ENCODE measurements around the gene TMEM11. TPM values are rescaled to one million over a fixed set of nuclear protein-coding genes. Genes with fewer than 3 reads are reported as not detected.
A peak's percentile ranks its signal among the peaks of the same experiment; 100 is the strongest.

Gene TMEM11
- total RNA-seq, 4 donors from 2014 or later, result 16.2 to 27.6 (median 21.5) TPM

- H3K36me3 ChIP-seq, result no peaks in the 10 kb centered on the region
- DNase-seq (ENCODE audit: low spot score in 2 of 2), result no peak
- TF ChIP-seq EP300 (IDR thresholded peaks at IDR 0.05) (no peak), CTCF (IDR thresholded peaks at IDR 0.05) (no peak), POLR2A (IDR thresholded peaks at IDR 0.05) (no peak)
- WGBS, 2 donors, result 43 to 44% methylated on average over 15 of the region's 15 CpGs
- peaks cover 0 to 39% (median 23%) of the 10 kb centered on the region in 4 donors for H3K4me1 ChIP-seq
- no peaks in the 10 kb centered on the region for H3K27me3 ChIP-seq
- H3K4me3 ChIP-seq, result peak overlapping the region; percentile 46 to 72 (median 66)
- no peaks in the 10 kb centered on the region for H3K9me3 ChIP-seq
- peak overlapping the region in 3 of 4 donors; percentile 55 to 85 (median 73) for H3K27ac ChIP-seq
Observed at GRCh38 chr17:21253646-21254441, 39.9 kb upstream of the TMEM11 start.

- TF ChIP-seq EP300 (IDR thresholded peaks at IDR 0.05), result peak; percentile 28 to 67
- peak in 1 of 2 donors; percentile 53 for TF ChIP-seq POLR2A (IDR thresholded peaks at IDR 0.05)
- peak in 2 of 5 experiments; percentile 13 to 41 for TF ChIP-seq CTCF (IDR thresholded peaks at IDR 0.05)
- peak within 1 kb of the TSS in 3 of 4 donors; percentile 65 to 85 (median 81) for H3K27ac ChIP-seq
- peaks cover 0 to 3% (median 0%) of the 10 kb centered on the region in 3 donors for H3K36me3 ChIP-seq
- peaks cover 0 to 39% (median 23%) of the 10 kb centered on the region in 4 donors for H3K4me1 ChIP-seq
- 0 to 2% methylated on average over 45 to 72 of the region's 117 CpGs for WGBS, 2 donors
- DNase-seq (ENCODE audit: low spot score in 2 of 2), result peak; percentile 85 to 87
- H3K9me3 ChIP-seq, result no peaks in the 10 kb centered on the region
- H3K27me3 ChIP-seq, result no peaks in the 10 kb centered on the region
- peak within 1 kb of the TSS; percentile 46 to 75 (median 71) for H3K4me3 ChIP-seq
Observed at GRCh38 chr17:21252796-21253645, 39.1 kb upstream of the TMEM11 start, which contains the start of gene NATD1. TSS of gene NATD1 (minus strand) at chr17:21253410. CDS start at chr17:21253264, 146 bp downstream.

GRCh38 chr17:21252289-21252795 lies 38.4 kb upstream of the TMEM11 start:
- Histone ChIP-seq H3K9me3 (no peaks in the 10 kb centered on the region), H3K4me3 (peak overlapping the region; percentile 46 to 75 (median 71)), H3K4me1 (peaks cover 0 to 39% (median 23%) of the 10 kb centered on the region in 4 donors), H3K27ac (peak overlapping the region in 3 of 4 donors; percentile 65 to 85 (median 81)), H3K27me3 (no peaks in the 10 kb centered on the region), H3K36me3 (peaks cover 0 to 9% (median 0%) of the 10 kb centered on the region in 3 donors)
- TF ChIP-seq CTCF (IDR thresholded peaks at IDR 0.05) (no peak), EP300 (IDR thresholded peaks at IDR 0.05) (no peak), POLR2A (IDR thresholded peaks at IDR 0.05) (no peak)
- 16 to 21% methylated on average over 6 to 10 of the region's 12 CpGs for WGBS, 2 donors
- no peak for DNase-seq (ENCODE audit: low spot score in 2 of 2)

GRCh38 chr17:21251337-21252010 lies 37.5 kb upstream of the TMEM11 start:
- Histone ChIP-seq H3K4me3 (peak overlapping the region in 1 of 4 donors; percentile 72), H3K36me3 (peaks cover 0 to 9% (median 0%) of the 10 kb centered on the region in 3 donors), H3K9me3 (no peaks in the 10 kb centered on the region), H3K4me1 (peaks cover 0 to 39% (median 23%) of the 10 kb centered on the region in 4 donors), H3K27me3 (no peaks in the 10 kb centered on the region), H3K27ac (peak overlapping the region in 2 of 4 donors; percentile 39 to 81)
- no peak for DNase-seq (ENCODE audit: low spot score in 2 of 2)
- TF ChIP-seq POLR2A (IDR thresholded peaks at IDR 0.05) (no peak), CTCF (IDR thresholded peaks at IDR 0.05) (no peak), EP300 (IDR thresholded peaks at IDR 0.05) (no peak)
- WGBS, 2 donors, result 76 to 80% methylated on average over 15 of the region's 15 CpGs
